HCT116 (cell line): ENCODE results near the gene UAP1. TPM values are rescaled to one million over a fixed set of nuclear protein-coding genes. Genes with fewer than 3 reads are reported as not detected.

Experiments
- ATAC-seq: fragments of 200-7000 bp; cut with Tn5 transposase; 2 replicates; pipeline ENCODE4 v1.9.1; 2020; ENCODE audit warnings: mild to moderate bottlenecking, moderate library complexity
- BruUV-seq: library from RNA; stranded (reverse); fragments of 400-500 nt; replicated peaks from 2 replicates; lab custom pipeline; 2021; lab: Mats Ljungman, UMichigan
- CTCF ChIA-PET: fragments of 300-600 bp; sonication (Branson Sonifier 250); formaldehyde crosslinking; loops from one replicate; lab custom pipeline; 2021; ENCODE audit warnings: antibody characterized with exemption; lab: Charles Lee
- POLR2A ChIA-PET: fragments of 300-600, 350-600 bp; sonication (Branson Sonifier 250); formaldehyde crosslinking; loops from one replicate; lab custom pipeline; 2021; ENCODE audit warnings: antibody characterized with exemption; lab: Charles Lee
- RAD21 ChIA-PET, 2 experiments: fragments of 300-600 bp; sonication (Branson Sonifier 250); formaldehyde crosslinking; loops; one replicate each; lab custom pipeline; 2023; ENCODE audit warnings: low total read pairs in 2 of 2; ENCODE audit not compliant: uncharacterized antibody in 2 of 2, unreplicated experiment in 2 of 2, low non-redundant PET in 1 of 2; lab: Charles Lee
- DNase-seq: peaks from one replicate; pipeline ENCODE4 v3.0.0-alpha.2; 2010; ENCODE audit warnings: low read depth, low spot score
- H2AFZ ChIP-seq: fragments of 200-600 bp; shearing (Covaris generic), sonication (generic); 2 replicates; pipeline ENCODE4 v1.6.1; 2017; ENCODE audit warnings: low read depth, mixed run types, mixed read lengths, antibody characterized with exemption, low read length; ENCODE audit not compliant: poor library complexity, severe bottlenecking
- H3K27ac ChIP-seq: 2 replicates; pipeline ENCODE4 v1.5.1; 2012; ENCODE audit warnings: low read depth, low read length
- H3K27me3 ChIP-seq: fragments of 200-600 bp; sonication (generic); 2 replicates; pipeline ENCODE4 v1.6.1; 2016; ENCODE audit warnings: mixed run types, low read length, mixed read lengths; ENCODE audit not compliant: insufficient read depth
- H3K36me3 ChIP-seq, 2 experiments: fragments of 200-500 bp in 1 of 2; fragments of 200-600 bp in 1 of 2; sonication (Bioruptor generic) in 1 of 2; sonication (generic) in 1 of 2; 2 replicates each; pipeline versions ENCODE4 v1.5.1 to v1.6.1; 2014 to 2016; ENCODE audit warnings: low read length in 2 of 2, inconsistent platforms in 1 of 2, mixed read lengths in 1 of 2, mixed run types in 1 of 2; ENCODE audit not compliant: insufficient read depth in 2 of 2, control insufficient read depth in 1 of 2
- H3K4me1 ChIP-seq, 2 experiments: fragments of 200-600 bp in 1 of 2; sonication (generic) in 1 of 2; 2 replicates each; pipeline versions ENCODE4 v1.5.1 to v1.6.1; 2012 to 2017; ENCODE audit warnings: low read length in 2 of 2, inconsistent platforms in 1 of 2, mild to moderate bottlenecking in 1 of 2, mixed read lengths in 1 of 2, mixed run types in 1 of 2, moderate library complexity in 1 of 2; ENCODE audit not compliant: insufficient read depth in 2 of 2, control insufficient read depth in 1 of 2
- H3K4me2 ChIP-seq: fragments of 200-600 bp; sonication (generic); 2 replicates; pipeline ENCODE4 v1.6.1; 2017; ENCODE audit warnings: mixed run types, low read length, mixed read lengths
- H3K4me3 ChIP-seq, 2 experiments: fragments of 200-600 bp in 1 of 2; sonication (generic) in 1 of 2; replicated peaks in 1 of 2; 2 replicates each; pipeline ENCODE4 v1.5.1; 2011 to 2016; ENCODE audit warnings: low read length in 2 of 2, control low read depth in 1 of 2, low read depth in 1 of 2, mild to moderate bottlenecking in 1 of 2, mixed read lengths in 1 of 2, mixed run types in 1 of 2
- H3K79me2 ChIP-seq: fragments of 200-600 bp; sonication (generic); 2 replicates; pipeline ENCODE4 v1.6.1; 2017; ENCODE audit warnings: mild to moderate bottlenecking, mixed run types, low read length, moderate library complexity, mixed read lengths; ENCODE audit not compliant: insufficient read depth
- H3K9ac ChIP-seq: fragments of 200-600 bp; sonication (generic); 2 replicates; pipeline ENCODE4 v1.6.1; 2016; ENCODE audit warnings: low read length, mixed read lengths
- H3K9me2 ChIP-seq: fragments of 200-600 bp; sonication (generic), shearing (Covaris generic); 2 replicates; pipeline ENCODE4 v1.6.1; 2017; ENCODE audit warnings: mixed run types, mild to moderate bottlenecking, moderate library complexity; ENCODE audit not compliant: insufficient read depth
- H3K9me3 ChIP-seq, 2 experiments: fragments of 200-500 bp in 1 of 2; fragments of 200-600 bp in 1 of 2; sonication (Bioruptor generic) in 1 of 2; sonication (generic) in 1 of 2; 2 replicates each; pipeline ENCODE4 v1.6.1; 2014 to 2017; ENCODE audit warnings: low read length in 2 of 2, mixed read lengths in 2 of 2, inconsistent platforms in 1 of 2, low read depth in 1 of 2, mild to moderate bottlenecking in 1 of 2, mixed run types in 1 of 2, moderate library complexity in 1 of 2; ENCODE audit not compliant: control insufficient read depth in 1 of 2, insufficient read depth in 1 of 2
- H4K20me1 ChIP-seq: fragments of 200-600 bp; sonication (generic), shearing (Covaris generic); 2 replicates; pipeline ENCODE4 v1.6.1; 2017; ENCODE audit warnings: mixed run types, mild to moderate bottlenecking, moderate library complexity; ENCODE audit not compliant: insufficient read depth
- CEBPB ChIP-seq: IDR thresholded peaks from 2 replicates; pipeline ENCODE4 v1.6.1; 2012; ENCODE audit warnings: low read depth
- ELF1 ChIP-seq: IDR thresholded peaks from 2 replicates; pipeline ENCODE4 v1.6.1; 2012; ENCODE audit warnings: low read depth, borderline replicate concordance
- EZH2 ChIP-seq: fragments of 200-600 bp; sonication (generic); IDR thresholded peaks from 2 replicates; pipeline ENCODE4 v1.6.1; 2017; ENCODE audit warnings: antibody characterized with exemption, mixed run types
- EZH2phosphoT487 ChIP-seq: fragments of 200-600 bp; IDR thresholded peaks from 2 replicates; pipeline ENCODE4 v1.6.1; 2018; ENCODE audit warnings: antibody characterized with exemption, borderline replicate concordance
- FOSL1 ChIP-seq: IDR thresholded peaks from 2 replicates; pipeline ENCODE4 v1.6.1; 2012; ENCODE audit warnings: low read depth
- JUND ChIP-seq: IDR thresholded peaks from 2 replicates; pipeline ENCODE4 v1.6.1; 2012
- POLR2A ChIP-seq: IDR thresholded peaks from 2 replicates; pipeline ENCODE4 v1.7.0; 2011; ENCODE audit warnings: borderline replicate concordance; ENCODE audit not compliant: insufficient read depth, insufficient read length; ENCODE audit errors: extremely low read depth
- POLR2AphosphoS5 ChIP-seq: IDR thresholded peaks from 2 replicates; pipeline ENCODE4 v1.6.1; 2011; ENCODE audit warnings: mild to moderate bottlenecking, low read depth, low read length, moderate library complexity
- RAD21 ChIP-seq: IDR thresholded peaks from 2 replicates; pipeline ENCODE4 v1.6.1; 2012; ENCODE audit warnings: low read depth, mild to moderate bottlenecking
- SIN3A ChIP-seq: IDR thresholded peaks from 2 replicates; pipeline ENCODE4 v1.6.1; 2012; ENCODE audit warnings: low read depth
- SP1 ChIP-seq: IDR thresholded peaks from 2 replicates; pipeline ENCODE4 v1.6.1; 2012; ENCODE audit warnings: low read depth
- SRF ChIP-seq: IDR thresholded peaks from 2 replicates; pipeline ENCODE4 v1.6.1; 2012; ENCODE audit warnings: low read depth
- TCF7L2 ChIP-seq: IDR thresholded peaks from 2 replicates; pipeline ENCODE4 v1.7.0; 2011; ENCODE audit warnings: borderline replicate concordance, inconsistent platforms; ENCODE audit not compliant: insufficient read depth, insufficient read length; ENCODE audit errors: extremely low read depth
- YY1 ChIP-seq: IDR thresholded peaks from 2 replicates; pipeline ENCODE4 v1.6.1; 2011; ENCODE audit warnings: low read length, low read depth, moderate library complexity, mild to moderate bottlenecking; ENCODE audit not compliant: insufficient replicate concordance; ENCODE audit errors: extremely low read depth
- ZBTB33 ChIP-seq: IDR thresholded peaks from 2 replicates; pipeline ENCODE4 v1.6.1; 2011; ENCODE audit warnings: mild to moderate bottlenecking, low read length, moderate library complexity; ENCODE audit not compliant: insufficient replicate concordance; ENCODE audit errors: extremely low read depth
- ZNF274 ChIP-seq: fragments of 200-500 bp; sonication (Bioruptor generic); IDR thresholded peaks from 2 replicates; pipeline ENCODE4 v1.6.1; 2014; ENCODE audit warnings: mild to moderate bottlenecking, low read depth, low read length, inconsistent platforms
- intact Hi-C: fragments of 100-400 bp; cut with micrococcal nuclease; formaldehyde crosslinking; loops from 2 replicates; pipeline ENCODE4 v1.10.0; 2022
- total RNA-seq: library from RNA; stranded (reverse); gene quantifications from one replicate; pipeline ENCODE4 v1.2.1, GENCODE V29; 2021; ENCODE audit not compliant: unreplicated experiment
- TF ChIP-seq, protein P1 (sequence below): IDR thresholded peaks from 2 replicates; pipeline ENCODE4 v1.6.1; 2012

Gene UAP1
- total RNA-seq, 1 experiment from 2014 or later, result 51.4 TPM

- no TSS peak for BruUV-seq
- no peak overlapping the region for H3K9ac ChIP-seq
- no peaks in the 10 kb centered on the region for H3K79me2 ChIP-seq
- H4K20me1 ChIP-seq, result no peaks in the 10 kb centered on the region
- no peaks in the 10 kb centered on the region for H3K27me3 ChIP-seq
- DNase-seq (no peak), ATAC-seq (no peak)
- RAD21 ChIA-PET, result no interaction called here
- peaks cover 0 to 6% of the 10 kb centered on the region in 2 experiments; a peak in 1 of 4 replicates for H3K4me1 ChIP-seq
- H3K4me2 ChIP-seq, result no peak overlapping the region
- H3K4me3 ChIP-seq, result no peak overlapping the region
- TF ChIP-seq SP1 (no peak), RAD21 (no peak), POLR2AphosphoS5 (no peak), SIN3A (no peak), ZNF274 (no peak)
- no peaks in the 10 kb centered on the region for H3K9me2 ChIP-seq
- POLR2A ChIA-PET, result no interaction called here
- H3K9me3 ChIP-seq, result no peaks in the 10 kb centered on the region
- intact Hi-C loops, result no loop called here
- no peaks in the 10 kb centered on the region for H3K36me3 ChIP-seq
- no peak overlapping the region for H2AFZ ChIP-seq
- no peak overlapping the region for H3K27ac ChIP-seq
- CTCF ChIA-PET, result interaction anchor here (1.2 to 2.8 kb wide), 3 partner anchors 16 to 272 kb away, joined by 3 to 18 read pairs (median 4); no protein-coding TSS in a partner anchor
These were observed 68.1 kb downstream of the UAP1 start for GRCh38 chr1:162629651-162630050.

DNA sequence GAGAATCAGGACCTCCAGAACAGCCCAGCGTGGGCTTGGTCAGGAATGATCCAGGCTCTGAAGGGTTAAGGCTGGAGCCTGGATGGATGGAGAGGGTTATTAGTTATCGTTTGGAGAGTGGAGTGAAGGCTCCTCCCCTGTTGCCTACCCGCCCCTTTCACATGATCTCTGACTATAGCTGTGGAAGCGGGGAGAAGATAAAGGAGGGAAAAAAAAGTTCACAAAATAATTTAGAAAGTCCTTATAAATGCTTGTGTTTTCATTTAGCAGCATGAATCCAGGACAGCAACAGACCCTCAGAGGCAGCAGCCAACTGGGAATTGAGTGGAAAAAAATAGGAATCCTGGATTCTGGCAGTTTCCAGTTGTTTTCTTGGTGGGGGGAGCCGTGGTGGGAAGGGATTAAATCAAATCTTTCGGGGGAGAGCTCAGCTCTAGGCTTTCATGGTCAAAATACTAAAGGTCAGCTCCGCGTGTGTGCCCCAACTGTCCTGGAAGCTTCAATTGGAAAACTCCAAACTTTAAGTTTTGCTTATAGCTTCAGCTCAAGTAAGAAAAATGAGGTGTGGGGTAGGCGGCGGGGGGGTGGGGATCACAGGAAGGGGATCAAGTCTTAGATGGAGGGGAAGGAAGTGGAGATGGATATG, 70.1 kb downstream of the UAP1 start:
- H3K9me3 ChIP-seq, result no peaks in the 10 kb centered on the region
- no peak for DNase-seq
- ChIA-PET POLR2A (no interaction called here), RAD21 (no interaction called here), CTCF (interaction anchor here (1.0 kb wide), 1 partner anchor 18 kb away, joined by 3 read pairs; no protein-coding TSS in a partner anchor)
- no peak overlapping the region for H3K27ac ChIP-seq
- no peak overlapping the region for H3K9ac ChIP-seq
- H3K79me2 ChIP-seq, result no peaks in the 10 kb centered on the region
- H3K9me2 ChIP-seq, result no peaks in the 10 kb centered on the region
- BruUV-seq, result no TSS peak
- no peak for ATAC-seq
- H3K27me3 ChIP-seq, result no peaks in the 10 kb centered on the region
- no peak overlapping the region for H2AFZ ChIP-seq
- peaks cover 0 to 6% of the 10 kb centered on the region in 2 experiments; a peak in 1 of 4 replicates for H3K4me1 ChIP-seq
- H4K20me1 ChIP-seq, result no peaks in the 10 kb centered on the region
- no peak overlapping the region for H3K4me3 ChIP-seq
- intact Hi-C loops, result no loop called here
- no peak overlapping the region for H3K4me2 ChIP-seq
- no peaks in the 10 kb centered on the region for H3K36me3 ChIP-seq
- TF ChIP-seq SRF (no peak), RAD21 (no peak), ELF1 (no peak), JUND (no peak), FOSL1 (no peak), CEBPB (no peak), ZBTB33 (no peak), EZH2 (no peak), EZH2phosphoT487 (no peak), POLR2AphosphoS5 (no peak), ZNF274 (no peak), POLR2A (no peak), YY1 (no peak), TCF7L2 (no peak), SP1 (no peak)
- TF ChIP-seq, protein P1, sequence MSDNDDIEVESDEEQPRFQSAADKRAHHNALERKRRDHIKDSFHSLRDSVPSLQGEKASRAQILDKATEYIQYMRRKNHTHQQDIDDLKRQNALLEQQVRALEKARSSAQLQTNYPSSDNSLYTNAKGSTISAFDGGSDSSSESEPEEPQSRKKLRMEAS, result no peak
